ENCODE results near the gene AKR7A3.

Gene AKR7A3

GRCh38 chr1:19331262-19331878 is 42.8 kb upstream of the AKR7A3 start:
- H3K4me3 ChIP-seq (ENCODE audit: low read depth, low read length): no peak overlapping the region
- ChIA-PET POLR2A (no interaction called here), CTCF (interaction anchor here (1.1 to 5.2 kb wide), 4 partner anchors 8 to 322 kb away, joined by 3 to 37 read pairs (median 4); no protein-coding TSS in a partner anchor)
- DNase-seq (ENCODE audit: low read depth, low spot score): no peak
- TF ChIP-seq CTCF (IDR thresholded peaks at IDR 0.05; ENCODE audit: insufficient read depth, low read length, missing control alignments): no peak

- no peak for DNase-seq (ENCODE audit: low read depth, low spot score)
- no peak for TF ChIP-seq CTCF (IDR thresholded peaks at IDR 0.05; ENCODE audit: insufficient read depth, low read length, missing control alignments)
- H3K4me3 ChIP-seq (ENCODE audit: low read depth, low read length): no peak overlapping the region
- ChIA-PET CTCF (interaction anchor here (1.4 to 5.2 kb wide), 4 partner anchors 12 to 332 kb away, joined by 3 to 37 read pairs (median 4); no protein-coding TSS in a partner anchor), POLR2A (interaction anchor here (0.9 kb wide), 1 partner anchor 17 kb away, joined by 3 read pairs; no protein-coding TSS in a partner anchor)
Measured at GRCh38 chr1:19330449-19331135, 42.0 kb upstream of the AKR7A3 start.

GRCh38 chr1:19329611-19330010 is 41.0 kb upstream of the AKR7A3 start:
- TF ChIP-seq CTCF (IDR thresholded peaks at IDR 0.05; ENCODE audit: insufficient read depth, low read length, missing control alignments): no peak
- DNase-seq (ENCODE audit: low read depth, low spot score): no peak
- ChIA-PET POLR2A (no interaction called here), CTCF (interaction anchor here (1.0 to 5.2 kb wide), 3 partner anchors 13 to 333 kb away, joined by 3 to 37 read pairs (median 3); no protein-coding TSS in a partner anchor)
- no peak overlapping the region for H3K4me3 ChIP-seq (ENCODE audit: low read depth, low read length)

GRCh38 chr1:19329188-19329587 is 40.6 kb upstream of the AKR7A3 start:
- TF ChIP-seq CTCF (IDR thresholded peaks at IDR 0.05; ENCODE audit: insufficient read depth, low read length, missing control alignments): no peak
- H3K4me3 ChIP-seq (ENCODE audit: low read depth, low read length): no peak overlapping the region
- no peak for DNase-seq (ENCODE audit: low read depth, low spot score)
- POLR2A ChIA-PET: no interaction called here
- CTCF ChIA-PET: interaction anchor here (1.0 to 5.2 kb wide), 4 partner anchors 13 to 333 kb away, joined by 3 to 37 read pairs (median 4); no protein-coding TSS in a partner anchor

GRCh38 chr1:19328486-19328885 is 39.9 kb upstream of the AKR7A3 start:
- no peak for TF ChIP-seq CTCF (IDR thresholded peaks at IDR 0.05; ENCODE audit: insufficient read depth, low read length, missing control alignments)
- POLR2A ChIA-PET: no interaction called here
- DNase-seq (ENCODE audit: low read depth, low spot score): no peak
- H3K4me3 ChIP-seq (ENCODE audit: low read depth, low read length): no peak overlapping the region
- CTCF ChIA-PET: interaction anchor here (1.4 to 2.1 kb wide), 2 partner anchors 13 to 332 kb away, joined by 5 to 7 read pairs; no protein-coding TSS in a partner anchor

- TF ChIP-seq CTCF (IDR thresholded peaks at IDR 0.05; ENCODE audit: insufficient read depth, low read length, missing control alignments): no peak
- CTCF ChIA-PET: interaction anchor here (1.4 to 2.1 kb wide), 2 partner anchors 14 to 333 kb away, joined by 5 to 7 read pairs; no protein-coding TSS in a partner anchor
- no peak overlapping the region for H3K4me3 ChIP-seq (ENCODE audit: low read depth, low read length)
- DNase-seq (ENCODE audit: low read depth, low spot score): no peak
- POLR2A ChIA-PET: no interaction called here
Measured at GRCh38 chr1:19327736-19328135, 39.2 kb upstream of the AKR7A3 start.
